Ecto neural progenitor cell (in vitro differentiated cells): Measurements from ENCODE around the gene GPANK1.
A peak's percentile ranks its signal among the peaks of the same experiment; 100 is the strongest.

Experiments
- DNase-seq: peaks from one replicate; pipeline ENCODE4 v3.0.0-alpha.2; 2018; ENCODE audit warnings: low spot score

The GPANK1 gene

DNA sequence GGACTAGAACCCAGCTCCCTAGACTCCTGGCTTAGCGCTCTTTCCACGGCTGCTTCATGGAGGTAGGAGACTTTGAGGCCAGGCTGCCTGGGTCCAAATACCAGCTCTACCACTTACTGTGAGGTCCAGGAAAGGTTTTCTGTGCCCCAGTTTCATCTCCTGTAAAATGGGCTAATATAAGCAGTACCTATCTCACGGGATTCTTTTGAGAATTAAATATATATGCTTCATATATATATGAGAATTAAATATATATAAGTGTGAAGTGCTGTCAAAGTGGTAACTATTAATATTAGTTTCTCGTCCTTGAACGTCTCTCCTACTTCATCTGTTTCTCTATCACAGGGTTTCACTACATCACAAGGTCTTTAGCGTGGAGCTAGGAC is 26.3 kb upstream of the GPANK1 start:
- DNase-seq, result no peak

DNA sequence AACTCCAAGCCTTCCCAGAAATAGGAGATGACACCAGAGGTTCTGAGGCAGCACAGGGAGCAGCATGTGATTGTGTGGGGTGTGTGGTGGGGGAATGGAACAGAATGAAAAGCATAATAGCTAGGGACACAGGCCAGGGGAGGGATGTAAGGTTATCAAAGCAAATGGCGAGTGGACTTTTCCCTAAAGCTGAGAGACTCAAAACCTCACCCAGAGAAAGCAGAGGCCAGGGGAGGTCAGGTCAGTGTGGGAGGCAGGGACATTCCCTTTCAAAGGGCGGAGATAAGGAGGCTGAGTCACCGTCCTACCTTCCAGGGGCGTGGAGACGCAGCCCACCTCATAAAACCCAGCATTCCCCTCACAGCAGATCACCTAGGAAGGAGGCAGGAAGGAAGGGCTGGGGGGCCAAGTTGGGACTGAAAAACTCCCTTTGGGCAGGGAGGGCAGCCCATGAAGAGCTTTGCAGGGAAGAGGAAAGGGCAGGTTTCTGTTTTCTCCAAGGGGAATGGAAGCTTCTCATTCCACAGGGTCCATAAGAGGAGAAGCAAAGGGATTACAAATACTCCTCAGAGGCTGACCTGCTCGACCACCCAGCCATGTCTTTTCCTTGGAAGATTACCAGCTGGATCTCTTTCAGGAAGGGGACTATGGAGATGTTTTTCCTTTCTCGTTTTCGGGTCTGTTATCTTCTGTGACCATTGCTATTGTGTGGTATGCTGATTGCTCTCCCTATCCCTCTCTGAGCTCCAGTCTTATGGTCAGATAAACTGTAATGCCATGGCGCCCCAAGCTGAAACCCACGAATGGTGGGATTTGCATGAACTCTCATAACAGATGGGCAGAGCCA is 25.7 kb upstream of the GPANK1 start:
- DNase-seq, result no peak

DNA sequence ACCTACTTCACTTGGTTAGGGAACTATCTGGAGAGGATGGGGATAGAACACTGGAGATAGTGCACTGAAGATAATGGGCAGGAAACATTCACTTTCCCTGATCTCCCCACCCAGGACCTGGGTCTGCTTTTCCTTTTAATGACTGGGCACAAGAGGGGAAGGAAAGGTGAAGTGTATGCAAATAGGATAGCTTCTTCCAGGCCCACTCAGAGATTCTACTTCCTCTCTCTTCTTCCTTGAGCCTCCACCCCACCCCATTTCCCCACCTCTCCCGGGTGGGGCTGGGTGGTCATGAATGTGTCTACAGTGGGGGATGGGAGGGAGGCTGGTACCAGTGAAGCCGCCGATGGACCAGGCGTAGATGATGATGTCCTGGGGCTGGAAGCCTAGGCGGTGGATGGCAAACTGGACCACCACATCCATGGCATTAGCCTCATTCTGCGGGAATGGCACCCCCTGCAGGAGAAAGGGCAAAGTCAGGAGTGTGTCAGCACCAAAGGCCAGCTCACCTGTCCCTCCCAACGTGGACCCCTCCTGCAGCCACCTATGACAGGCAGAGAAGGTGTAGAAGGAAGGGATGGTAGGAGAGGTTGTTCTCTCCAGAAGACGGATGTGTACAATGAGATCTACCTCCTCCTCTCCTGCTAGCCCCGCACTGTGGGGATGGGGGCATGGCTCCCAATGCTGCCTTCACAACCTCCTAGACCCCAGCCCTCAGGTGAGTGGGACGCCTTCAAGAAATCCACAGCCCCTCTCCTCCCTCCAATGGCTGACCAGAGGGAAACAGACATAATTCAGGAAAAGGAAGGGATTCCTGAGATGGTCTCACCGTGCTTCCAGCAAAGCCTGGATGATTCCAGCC is 24.7 kb upstream of the GPANK1 start:
- DNase-seq, result no peak

DNA sequence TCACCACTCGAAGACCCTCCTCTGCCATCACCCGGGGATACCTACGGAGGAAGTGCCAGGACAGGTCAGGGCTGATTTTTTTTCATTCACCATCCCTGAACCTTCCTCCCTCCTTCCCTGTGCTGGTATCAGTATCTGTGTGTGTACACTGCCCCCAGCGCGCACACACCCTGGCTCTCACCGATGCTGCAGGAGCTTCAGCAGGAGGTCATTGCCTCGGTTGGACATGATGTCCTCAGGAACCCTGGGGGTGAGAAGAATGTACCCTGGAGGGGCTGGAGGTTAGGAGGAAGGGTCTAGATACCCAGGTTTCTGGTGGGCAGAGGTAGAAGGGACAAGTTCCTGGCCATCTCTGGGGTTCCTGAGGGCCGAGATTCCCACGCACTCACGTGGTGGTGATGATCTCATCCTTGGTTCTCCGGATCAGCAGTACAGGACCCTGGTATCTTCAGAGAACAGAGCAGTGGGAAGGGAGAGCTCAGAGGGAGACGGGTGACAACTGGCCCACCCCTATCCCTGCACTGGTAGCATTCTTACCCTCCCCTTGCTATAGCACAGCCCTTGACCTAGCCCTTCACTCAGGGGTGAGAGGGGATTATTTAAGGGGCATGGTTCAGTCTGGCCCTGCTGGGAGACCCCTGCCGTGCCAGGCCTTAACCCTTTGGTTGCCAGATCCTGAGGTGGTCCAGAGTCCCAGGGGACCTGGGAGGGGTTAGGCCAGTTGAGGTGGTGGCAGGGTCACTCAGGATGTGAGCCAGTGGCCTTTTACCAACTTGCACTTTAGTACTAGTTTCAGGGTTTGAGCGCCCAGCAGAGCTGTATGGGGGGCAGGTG is 23.3 kb upstream of the GPANK1 start:
- no peak for DNase-seq

DNA sequence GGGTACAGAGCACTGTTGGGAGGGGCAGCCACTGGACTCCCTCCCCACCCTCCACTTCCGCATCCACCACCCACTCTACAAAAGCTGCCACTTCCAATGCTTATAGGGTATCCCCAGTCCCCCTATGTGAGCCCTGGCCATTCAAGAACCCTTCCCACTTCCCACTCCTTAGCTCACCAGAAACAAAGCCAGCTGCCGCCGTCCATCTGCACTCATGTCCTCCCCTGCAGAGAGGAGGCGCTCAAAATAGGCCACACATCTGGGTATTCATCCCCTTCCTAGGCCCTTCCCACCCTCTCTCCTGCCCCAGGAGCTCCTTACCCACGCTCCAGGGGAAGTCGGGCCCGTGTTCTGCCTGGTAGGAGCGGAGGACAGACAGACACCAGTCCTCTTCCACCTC is 22.5 kb upstream of the GPANK1 start:
- no peak for DNase-seq

DNA sequence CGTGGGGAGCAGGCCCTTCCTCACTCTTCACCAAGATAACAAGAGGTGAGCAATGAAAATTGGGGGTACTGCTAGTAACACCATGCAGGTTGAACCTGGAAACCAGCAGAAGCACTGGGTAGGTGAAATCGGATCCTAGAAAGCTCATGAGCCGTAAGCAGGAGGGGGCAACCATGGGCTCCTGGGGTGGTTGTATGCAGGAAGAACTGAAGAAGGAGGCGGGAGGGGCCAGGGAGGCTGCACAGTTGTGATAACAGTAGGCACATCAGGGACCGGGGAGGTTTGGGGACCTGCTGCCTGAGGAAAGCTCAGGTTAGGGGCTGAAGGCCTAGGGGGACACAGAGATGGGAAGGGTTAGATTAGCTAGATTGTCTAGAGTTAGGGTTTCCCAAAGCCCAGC is 21.7 kb upstream of the GPANK1 start:
- DNase-seq, result no peak

DNA sequence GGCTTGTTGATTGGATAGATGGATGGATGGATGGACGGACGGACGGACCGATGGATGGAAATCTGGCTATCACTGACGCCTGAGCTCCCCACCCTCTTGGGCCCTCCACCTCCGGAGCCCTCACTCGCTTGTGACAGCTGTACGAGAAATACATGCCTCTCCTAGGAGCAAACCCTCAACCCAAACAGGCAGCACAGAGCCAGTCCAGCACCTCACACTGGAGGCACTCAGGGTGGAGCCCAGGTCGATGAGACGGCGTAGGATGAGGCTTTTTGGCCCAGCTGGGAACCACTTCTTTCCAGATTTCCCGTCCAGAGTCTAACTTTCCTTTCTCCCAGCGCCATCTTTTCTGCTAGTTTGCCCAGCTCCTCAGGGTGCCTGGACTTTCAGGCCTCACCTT is 18.8 kb upstream of the GPANK1 start:
- DNase-seq, result no peak

DNA sequence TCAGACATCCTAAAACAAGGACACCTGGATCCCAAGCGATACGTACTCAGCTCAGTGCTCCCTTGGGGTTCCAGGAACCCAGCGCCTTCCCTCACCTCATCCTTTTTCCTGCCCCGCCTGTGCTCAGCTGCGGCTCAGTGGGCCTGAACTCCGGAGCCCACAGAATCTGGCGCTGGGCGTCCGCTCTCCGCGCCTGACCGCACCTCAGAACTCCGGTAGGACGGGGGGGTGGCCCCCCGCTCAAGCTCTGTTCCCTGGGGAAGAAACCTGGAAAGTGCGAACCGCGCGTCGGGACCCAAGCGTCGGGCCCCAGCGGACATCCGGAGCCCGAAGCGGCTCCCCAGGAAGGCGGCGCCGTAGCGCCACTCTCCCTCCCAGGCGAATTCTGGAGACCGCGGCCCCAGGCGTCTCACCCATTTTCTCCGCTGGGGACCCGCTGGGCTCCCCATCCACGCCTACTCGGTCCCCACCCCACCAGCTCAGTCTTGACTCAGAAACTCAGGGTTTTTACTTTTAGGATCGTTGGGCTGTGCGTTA is 16.4 kb upstream of the GPANK1 start:
- peak; percentile 61 for DNase-seq

DNA sequence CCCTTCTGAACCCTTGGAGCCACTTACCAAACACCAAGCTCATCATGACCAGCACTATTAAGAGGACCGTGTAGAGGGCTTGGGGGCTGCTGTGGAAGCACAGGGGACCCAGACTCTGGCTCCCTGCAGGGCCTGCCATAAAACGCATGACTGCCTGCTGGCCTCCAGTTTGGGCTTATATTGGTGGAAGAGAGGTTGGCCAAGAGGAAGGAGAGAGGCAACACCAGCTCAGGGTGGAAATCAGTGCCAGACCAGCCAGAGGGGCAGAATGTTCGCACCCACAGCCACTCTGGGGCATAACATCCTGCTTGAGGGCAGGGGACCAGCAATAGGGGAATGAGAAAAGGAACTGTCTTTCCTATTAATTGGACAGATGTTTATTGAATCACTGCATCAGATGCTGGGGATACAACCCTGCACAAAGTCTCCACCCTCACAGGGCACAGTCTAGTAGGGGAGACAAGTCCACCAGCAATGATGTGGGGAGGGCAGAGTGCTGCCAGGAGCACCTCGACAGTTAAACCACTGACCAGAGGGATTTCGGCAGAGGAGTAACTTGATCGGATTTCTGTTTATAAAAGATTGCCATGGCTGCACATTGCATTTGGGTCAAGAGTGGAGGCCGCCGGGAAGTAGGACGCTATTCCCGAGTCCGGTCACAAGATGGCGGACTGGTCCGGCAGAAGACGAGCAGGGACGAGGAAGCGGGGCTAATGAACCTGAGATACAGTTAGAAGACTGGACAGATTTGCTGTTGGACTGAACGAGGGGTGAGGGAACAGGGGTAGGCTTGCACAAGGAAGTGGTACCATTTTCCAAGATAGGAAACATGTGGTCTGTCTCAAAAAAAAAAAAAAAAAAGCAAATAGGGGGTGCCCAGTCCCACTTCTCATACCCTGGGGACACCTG is 15.7 kb upstream of the GPANK1 start, which contains the start of gene LY6G5C:
Gene LY6G5C (minus strand): TSS at position 842 of the 909 bp plus-strand sequence. CDS start 694 bp downstream, at position 148.
- DNase-seq, result peak; percentile 83

DNA sequence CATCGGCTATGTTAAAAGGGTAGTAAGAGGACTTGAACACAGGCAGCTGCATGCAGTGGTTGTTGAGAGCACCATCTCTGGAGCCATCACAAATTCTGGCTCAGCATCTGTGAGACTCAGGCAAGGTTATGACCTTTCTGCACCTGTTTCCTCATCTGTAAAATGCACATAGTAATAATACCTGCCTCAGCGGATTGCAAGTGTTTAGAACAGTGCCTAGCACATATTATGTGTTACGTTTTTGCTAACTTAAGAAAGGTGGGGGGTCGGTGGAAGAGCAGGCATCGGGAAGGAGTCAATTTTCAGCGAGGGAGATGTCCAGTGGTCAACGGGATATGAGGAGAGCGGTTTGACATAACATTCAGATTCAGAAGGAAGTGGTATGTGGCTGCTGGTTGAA is 13.2 kb upstream of the GPANK1 start:
- no peak for DNase-seq

DNA sequence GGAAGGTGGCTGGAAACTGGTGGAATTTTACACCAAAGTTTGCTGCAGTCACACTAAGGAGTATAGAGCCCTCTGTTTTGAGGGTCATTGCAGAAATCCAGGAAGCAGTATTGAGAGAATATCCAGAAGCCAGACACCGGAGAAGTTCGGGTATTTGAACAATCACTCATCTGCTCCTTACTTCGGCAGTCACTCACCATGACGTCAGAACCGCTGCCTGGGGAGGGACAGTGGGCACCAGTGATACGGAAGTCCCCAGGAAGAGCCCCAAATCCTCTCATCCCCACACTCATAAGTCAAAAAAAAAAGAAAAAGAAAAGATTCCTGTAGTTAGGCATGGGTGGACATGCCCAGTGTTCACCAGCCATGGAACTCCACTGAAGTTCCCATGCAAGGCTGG is 12.1 kb upstream of the GPANK1 start:
- no peak for DNase-seq

DNA sequence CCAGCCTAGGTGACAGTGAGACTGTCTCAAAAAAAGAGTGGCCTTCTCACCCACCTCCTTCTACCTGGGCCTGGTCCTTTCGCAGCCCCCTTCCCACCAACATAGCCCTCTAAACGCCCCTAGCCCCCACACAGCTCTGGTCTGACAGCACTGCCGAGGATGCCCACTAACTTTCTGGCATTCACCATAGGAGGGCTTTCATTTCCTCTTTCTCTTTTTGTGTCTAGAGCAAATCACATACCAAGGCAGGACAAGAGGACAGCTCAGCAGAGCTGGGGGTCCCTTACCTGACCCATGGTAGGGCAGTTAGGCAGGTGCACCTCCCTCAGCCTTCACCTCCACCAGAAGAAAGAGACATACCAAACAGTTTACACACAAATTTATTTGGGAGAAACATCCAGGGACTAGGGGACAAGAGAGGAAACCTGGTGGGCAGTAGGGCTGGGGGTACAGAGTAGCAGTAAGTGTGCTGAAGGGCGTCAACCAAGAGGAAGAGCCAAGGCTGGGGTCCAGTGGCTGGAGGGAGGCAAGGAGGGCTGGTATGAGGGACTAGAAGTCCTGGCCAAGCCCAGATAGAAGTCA is 11.6 kb upstream of the GPANK1 start:
- DNase-seq, result no peak

DNA sequence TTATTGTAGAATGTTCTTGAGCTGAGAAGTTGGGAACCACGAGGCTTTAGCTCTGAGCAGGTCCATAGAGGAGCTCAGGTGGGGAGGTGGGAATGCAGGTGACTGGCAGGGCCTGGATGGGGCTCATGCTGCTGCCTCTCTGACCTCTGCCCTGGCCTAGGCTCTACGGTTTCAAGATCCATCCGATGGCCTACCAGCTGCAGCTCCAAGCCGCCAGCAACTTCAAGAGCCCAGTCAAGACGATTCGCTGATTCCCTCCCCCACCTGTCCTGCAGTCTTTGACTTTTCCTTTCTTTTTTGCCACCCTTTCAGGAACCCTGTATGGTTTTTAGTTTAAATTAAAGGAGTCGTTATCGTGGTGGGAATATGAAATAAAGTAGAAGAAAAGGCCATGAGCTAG is 4.9 kb upstream of the GPANK1 start, which contains the start of gene LY6G5B:
Gene LY6G5B (plus strand): TSS at position 301 of the 400 bp plus-strand sequence. CDS start 975 bp downstream, outside the sequence.
- DNase-seq, result no peak

DNA sequence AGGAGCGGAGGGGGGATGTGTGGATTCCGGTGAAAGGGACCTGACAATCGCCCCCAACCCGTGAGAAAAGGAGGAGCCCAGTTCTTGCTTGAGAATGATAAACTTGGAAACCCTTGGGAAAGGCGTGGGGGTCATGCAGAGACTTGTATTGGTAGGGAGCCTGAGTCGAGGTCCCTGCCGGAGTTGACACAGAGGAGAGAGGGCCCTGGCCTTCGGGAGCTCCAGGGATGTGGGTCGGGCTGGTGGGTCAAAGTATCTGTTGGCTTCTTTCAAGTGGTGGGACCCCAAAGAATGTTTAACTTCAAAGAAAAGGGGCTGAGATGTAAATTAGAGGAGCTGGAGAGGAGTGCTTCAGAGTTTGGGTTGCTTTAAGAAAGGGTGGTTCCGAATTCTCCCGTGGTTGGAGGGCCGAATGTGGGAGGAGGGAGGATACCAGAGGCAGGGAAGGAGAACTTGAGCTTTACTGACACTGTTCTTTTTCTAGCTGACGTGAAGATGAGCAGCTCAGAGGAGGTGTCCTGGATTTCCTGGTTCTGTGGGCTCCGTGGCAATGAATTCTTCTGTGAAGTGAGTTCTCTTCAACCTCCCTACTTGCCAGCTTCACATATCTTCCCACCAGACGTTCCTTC is 1.7 kb upstream of the GPANK1 start:
- DNase-seq, result no peak

DNA sequence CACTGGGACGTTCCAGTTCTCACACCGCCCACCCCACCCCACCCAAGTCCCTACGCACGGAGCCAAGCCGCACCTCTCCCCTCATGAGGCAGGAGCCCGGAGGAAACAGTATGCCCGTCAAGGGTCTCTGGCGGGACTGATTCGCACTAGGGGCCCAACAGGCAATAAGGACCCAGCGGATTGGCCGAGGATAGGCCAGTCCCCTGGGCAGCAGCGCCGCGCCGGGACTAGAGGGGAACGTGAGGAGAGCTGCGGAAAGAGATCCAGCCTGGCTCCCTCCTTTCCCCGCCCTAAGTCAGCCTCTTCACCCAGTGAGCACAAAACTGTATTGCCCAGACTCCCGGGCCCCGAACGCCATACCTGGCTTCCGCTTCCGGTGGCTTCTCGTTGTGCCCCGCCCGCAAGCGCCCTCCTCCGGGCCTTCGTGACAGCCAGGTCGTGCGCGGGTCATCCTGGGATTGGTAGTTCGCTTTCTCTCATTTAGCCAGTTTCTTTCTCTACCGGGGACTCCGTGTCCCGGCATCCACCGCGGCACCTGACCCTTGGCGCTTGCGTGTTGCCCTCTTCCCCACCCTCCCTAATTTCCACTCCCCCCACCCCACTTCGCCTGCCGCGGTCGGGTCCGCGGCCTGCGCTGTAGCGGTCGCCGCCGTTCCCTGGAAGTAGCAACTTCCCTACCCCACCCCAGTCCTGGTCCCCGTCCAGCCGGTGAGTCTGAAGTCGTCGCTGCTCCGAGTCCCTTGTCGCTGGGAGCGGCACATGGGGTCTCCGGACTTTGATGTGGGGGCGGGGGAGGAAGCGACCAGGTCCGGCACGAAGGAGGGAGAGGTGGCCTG is 922 bp upstream of the GPANK1 start, which contains the start of gene CSNK2B:
Gene CSNK2B (plus strand): TSS at position 580 of the 836 bp plus-strand sequence. CDS start 752 bp downstream, outside the sequence.
- DNase-seq, result peak; percentile 98

DNA sequence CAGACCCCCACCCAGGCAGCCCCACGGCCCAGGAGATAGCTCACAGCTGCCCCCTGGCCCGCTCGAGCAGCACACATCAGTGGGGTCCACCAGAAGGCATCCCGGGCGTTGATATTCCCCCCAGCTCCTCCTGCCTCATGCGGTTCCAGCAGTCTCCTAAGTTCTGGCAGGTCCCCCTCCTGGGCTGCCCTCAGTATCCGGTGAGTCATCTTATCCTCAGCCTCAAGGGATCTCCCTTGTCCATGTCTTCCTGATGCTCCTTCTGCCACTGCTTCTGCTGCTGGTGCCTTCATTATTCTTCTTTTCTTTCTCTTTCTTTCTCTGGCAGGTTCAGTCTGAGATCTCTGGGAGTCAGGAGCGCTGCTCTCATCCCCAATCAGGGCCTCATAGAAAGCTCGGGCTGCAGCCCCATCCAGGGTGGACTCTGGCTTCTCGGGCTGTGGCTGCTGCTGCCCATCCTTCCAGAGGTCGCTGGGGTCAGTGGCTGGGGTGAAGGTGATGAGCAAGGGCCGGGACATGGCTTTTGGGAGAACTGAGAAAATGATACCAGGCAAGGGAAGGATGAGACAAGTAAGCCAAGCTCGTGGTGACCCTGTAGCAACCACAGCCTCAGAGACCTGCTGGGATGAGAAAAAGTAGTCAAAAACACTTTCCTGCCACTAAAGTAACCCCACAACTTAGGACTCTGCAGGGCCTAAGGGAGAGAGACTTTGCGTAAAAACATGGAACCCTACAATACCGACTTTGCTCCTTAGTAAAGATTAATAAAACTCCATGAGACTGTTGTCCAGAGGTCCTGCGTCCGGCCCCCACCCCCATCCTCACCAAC is 622 bp downstream of the GPANK1 start:
- DNase-seq, result peak; percentile 51

DNA sequence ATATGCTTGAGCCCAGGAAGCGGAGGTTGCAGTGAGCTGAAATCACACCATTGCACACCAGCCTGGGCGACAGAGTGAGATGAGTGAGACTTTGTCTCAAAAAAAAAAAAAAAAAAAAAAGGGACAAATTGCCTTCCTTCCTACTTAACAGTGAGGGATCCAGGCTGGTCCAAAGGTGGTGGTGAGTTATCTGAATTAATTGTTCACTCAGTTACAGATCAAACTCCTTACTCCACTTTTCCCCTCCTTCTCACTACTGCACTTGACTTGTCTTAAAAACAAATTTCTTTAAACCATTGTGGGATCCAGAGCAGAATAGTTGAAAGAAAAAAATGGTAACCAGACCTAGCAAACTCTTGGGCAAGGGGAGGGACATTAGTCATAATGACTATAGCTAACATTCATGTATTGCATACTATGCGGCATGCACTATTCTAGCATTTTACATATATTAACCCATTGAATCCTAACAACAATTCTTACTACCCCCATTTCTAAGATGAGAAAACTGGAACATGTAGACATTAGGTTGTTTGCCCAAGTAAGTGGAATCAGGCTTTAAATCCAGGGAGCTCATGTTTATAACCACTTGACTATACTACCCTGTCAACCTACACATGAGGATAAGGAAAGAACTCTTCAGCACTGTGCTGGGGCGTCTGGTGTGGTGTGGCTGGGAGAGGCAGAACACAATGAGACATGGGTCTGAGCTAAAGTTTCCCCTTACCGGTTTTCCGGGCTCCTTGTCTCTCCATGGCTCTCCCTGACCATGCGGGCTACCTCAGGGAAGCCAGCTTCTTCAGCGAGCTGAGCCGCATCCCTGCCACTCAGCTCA is 1.5 kb downstream of the GPANK1 start:
- DNase-seq, result no peak
